ENCODE data around the gene DRD4. TPM values are rescaled to one million over a fixed set of nuclear protein-coding genes. Genes with fewer than 3 reads are reported as not detected.

The DRD4 gene
- total RNA-seq, 4 donors from 2014 or later, result 0.88 to 0.89 TPM; not detected in 2

DNA sequence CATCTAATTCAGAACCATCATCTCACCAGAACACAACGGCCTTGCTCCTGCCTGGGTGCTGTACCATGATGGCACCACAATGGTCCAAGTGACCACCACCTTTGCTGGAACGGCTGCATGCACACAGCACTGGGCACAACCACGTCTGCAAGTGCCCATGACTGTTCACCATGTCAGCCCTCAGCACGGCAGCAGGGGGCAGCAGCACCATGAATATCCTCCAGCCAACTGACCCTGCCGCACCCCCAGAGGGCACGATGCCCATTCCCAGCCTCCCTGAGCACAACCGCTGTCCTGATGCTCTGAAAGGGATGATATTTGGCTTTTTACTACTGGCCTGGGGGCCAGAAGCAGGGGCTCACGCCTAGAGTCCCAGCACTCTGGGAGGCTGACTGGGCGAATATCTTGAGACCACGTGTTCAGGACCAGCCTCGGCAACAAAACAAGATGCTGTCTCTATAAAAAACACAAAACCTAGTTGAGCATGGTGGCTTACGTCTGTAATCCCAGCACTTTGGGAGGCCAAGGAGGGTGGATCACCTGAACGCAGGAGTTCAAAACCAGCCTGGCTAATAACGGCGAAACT, 25.7 kb downstream of the DRD4 start:
- Histone ChIP-seq H3K27me3 (no peaks in the 10 kb centered on the region), H3K27ac (no peak overlapping the region), H3K4me1 (peaks cover 0 to 3% of the 10 kb centered on the region in 2 donors), H3K9me3 (no peaks in the 10 kb centered on the region), H3K36me3 (peaks cover 5 to 12% of the 10 kb centered on the region in 2 donors), H3K4me3 (replicated peaks in 1 of 3) (no peak overlapping the region)
- WGBS, 2 donors, result 57 to 66% methylated on average over 14 to 15 of the region's 15 CpGs
- TF ChIP-seq POLR2A (IDR thresholded peaks at IDR 0.05), result no peak
- TF ChIP-seq, protein P1, sequence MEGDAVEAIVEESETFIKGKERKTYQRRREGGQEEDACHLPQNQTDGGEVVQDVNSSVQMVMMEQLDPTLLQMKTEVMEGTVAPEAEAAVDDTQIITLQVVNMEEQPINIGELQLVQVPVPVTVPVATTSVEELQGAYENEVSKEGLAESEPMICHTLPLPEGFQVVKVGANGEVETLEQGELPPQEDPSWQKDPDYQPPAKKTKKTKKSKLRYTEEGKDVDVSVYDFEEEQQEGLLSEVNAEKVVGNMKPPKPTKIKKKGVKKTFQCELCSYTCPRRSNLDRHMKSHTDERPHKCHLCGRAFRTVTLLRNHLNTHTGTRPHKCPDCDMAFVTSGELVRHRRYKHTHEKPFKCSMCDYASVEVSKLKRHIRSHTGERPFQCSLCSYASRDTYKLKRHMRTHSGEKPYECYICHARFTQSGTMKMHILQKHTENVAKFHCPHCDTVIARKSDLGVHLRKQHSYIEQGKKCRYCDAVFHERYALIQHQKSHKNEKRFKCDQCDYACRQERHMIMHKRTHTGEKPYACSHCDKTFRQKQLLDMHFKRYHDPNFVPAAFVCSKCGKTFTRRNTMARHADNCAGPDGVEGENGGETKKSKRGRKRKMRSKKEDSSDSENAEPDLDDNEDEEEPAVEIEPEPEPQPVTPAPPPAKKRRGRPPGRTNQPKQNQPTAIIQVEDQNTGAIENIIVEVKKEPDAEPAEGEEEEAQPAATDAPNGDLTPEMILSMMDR (IDR thresholded peaks at IDR 0.05), result peak; percentile 28 to 81 (median 68)
- peak; percentile 66 to 74 for DNase-seq
- intact Hi-C loops (cut with DNase I), result loop anchor here (10.0 kb wide), 1 partner anchor 62 kb away; no protein-coding TSS in a partner anchor

DNA sequence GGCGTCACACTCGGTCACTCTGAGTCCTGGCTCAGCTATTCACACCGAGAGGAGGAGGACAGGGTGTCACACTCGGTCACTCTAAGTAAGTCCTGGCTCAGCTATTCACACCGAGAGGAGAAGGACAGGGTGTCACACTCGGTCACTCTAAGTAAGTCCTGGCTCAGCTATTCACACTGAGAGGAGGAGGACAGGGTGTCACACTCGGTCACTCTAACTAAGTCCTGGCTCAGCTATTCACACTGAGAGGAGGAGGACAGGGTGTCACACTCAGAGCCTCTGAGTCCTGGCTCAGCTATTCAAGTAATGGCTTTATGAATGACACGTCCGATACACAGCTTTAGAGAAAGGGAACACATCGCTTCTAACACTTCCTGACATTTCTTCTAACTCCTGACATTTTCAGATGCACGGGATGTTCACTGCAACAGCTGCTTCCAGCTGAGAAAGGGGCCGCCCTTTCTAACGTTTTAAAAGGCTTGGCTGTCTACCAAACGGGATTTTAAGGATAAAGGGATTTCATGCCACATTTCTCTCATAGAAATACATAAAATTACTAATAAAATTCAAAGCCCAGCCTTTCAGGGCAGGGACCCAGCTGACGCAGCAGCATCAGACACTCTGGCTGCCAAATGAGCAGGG, 28.1 kb downstream of the DRD4 start:
- DNase-seq, result no peak

DNA sequence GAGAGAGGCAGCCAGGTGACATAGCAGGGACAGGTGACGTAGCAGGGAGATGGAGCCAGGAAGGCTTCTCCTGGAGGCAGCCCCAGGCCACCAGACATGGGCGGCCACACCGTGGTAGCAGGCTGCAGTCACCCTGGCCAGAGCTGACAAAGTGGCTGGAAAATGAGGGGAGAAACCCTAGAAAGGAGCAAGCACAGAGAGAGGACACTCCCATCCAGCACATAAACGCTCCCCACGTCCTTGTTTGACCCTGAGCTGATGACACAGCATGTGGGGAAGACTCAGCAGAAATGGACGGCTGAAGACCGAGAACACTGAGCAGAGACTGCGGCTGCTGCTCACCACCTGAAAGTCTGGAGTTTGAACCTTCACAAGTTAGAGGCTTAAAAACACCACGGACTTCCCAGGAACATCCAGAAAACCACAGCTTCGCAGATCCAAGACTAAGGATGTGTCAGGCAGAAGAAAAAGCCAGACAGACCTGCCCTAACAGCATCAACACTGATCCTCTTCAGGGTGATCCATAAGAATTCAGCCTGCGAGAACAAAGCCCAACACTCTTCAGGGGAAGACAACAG, 28.7 kb downstream of the DRD4 start:
- Histone ChIP-seq H3K4me3 (replicated peaks in 1 of 3) (no peak overlapping the region), H3K27me3 (no peaks in the 10 kb centered on the region), H3K4me1 (peaks cover 3 to 7% of the 10 kb centered on the region in 2 donors), H3K27ac (peak overlapping the region in 1 of 3 donors; percentile 26), H3K9me3 (no peaks in the 10 kb centered on the region), H3K36me3 (peaks cover 5 to 6% of the 10 kb centered on the region in 2 donors)
- no peak for DNase-seq
- TF ChIP-seq, protein P1 (IDR thresholded peaks at IDR 0.05), result no peak
- TF ChIP-seq POLR2A (IDR thresholded peaks at IDR 0.05), result no peak
- intact Hi-C loops (cut with DNase I), result loop anchor here (10.0 kb wide), 1 partner anchor 59 kb away; no protein-coding TSS in a partner anchor
- WGBS, 2 donors, result 84 to 95% methylated on average over 11 of the region's 11 CpGs

More for the DNA sequence above, 28.1 kb downstream of the DRD4 start:
- intact Hi-C loops (cut with DNase I), result loop anchor here (10.0 kb wide), 1 partner anchor 60 kb away; no protein-coding TSS in a partner anchor
- Histone ChIP-seq H3K36me3 (peaks cover 5 to 6% of the 10 kb centered on the region in 2 donors), H3K27me3 (no peaks in the 10 kb centered on the region), H3K9me3 (no peaks in the 10 kb centered on the region), H3K27ac (peak overlapping the region in 1 of 3 donors; percentile 26), H3K4me1 (peaks cover 3 to 7% of the 10 kb centered on the region in 2 donors), H3K4me3 (replicated peaks in 1 of 3) (no peak overlapping the region)
- TF ChIP-seq, protein P1 (IDR thresholded peaks at IDR 0.05), result no peak
- no peak for TF ChIP-seq POLR2A (IDR thresholded peaks at IDR 0.05)
- WGBS, 2 donors, result 74 to 83% methylated on average over 9 to 11 of the region's 15 CpGs

DNA sequence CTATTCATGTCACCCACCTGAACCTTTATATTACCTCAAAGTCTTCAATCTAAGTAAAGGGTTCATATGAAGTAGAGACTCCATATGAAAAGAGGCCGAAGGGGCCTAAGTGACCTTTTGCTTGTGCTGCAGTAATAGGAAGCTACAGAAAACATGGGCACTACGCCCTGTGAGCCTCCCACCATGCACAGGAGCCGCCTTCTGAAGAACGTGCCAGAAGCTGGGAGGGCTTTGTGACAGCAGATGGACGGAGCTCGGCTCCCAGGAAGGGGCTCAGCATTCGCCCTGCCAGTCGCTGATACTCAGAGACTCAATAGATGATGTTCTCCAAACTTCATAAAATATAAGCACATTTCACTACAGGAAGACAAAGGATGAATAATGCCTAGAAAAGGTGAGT, 36.8 kb downstream of the DRD4 start:
- intact Hi-C loops (cut with DNase I), result no loop called here
- WGBS, 2 donors, result 93 to 97% methylated on average over 8 of the region's 8 CpGs
- no peak overlapping the region for H3K4me3 ChIP-seq (replicated peaks in 1 of 3)
- TF ChIP-seq, protein P1 (IDR thresholded peaks at IDR 0.05), result no peak
- TF ChIP-seq POLR2A (IDR thresholded peaks at IDR 0.05), result no peak
- peaks cover 18 to 23% of the 10 kb centered on the region in 2 donors for H3K36me3 ChIP-seq
- no peaks in the 10 kb centered on the region for H3K27me3 ChIP-seq
- no peak for DNase-seq
- no peak overlapping the region for H3K27ac ChIP-seq
- H3K9me3 ChIP-seq, result no peaks in the 10 kb centered on the region
- peaks cover 0 to 3% of the 10 kb centered on the region in 2 donors for H3K4me1 ChIP-seq

Measured in thyroid gland (tissue), 4 donors.